Caco-2 (cell line): ENCODE results near the gene SV2C. TPM values are rescaled to one million over a fixed set of nuclear protein-coding genes. Genes with fewer than 3 reads are reported as not detected.

ENCODE experiments used
- BruUV-seq: library from RNA; stranded (reverse); fragments of 400-500 nt; replicated peaks from 2 replicates; lab custom pipeline; 2021; lab: Mats Ljungman, UMichigan
- CTCF ChIA-PET: fragments of 300-600 bp; sonication (Branson Sonifier 250); formaldehyde crosslinking; loops from one replicate; lab custom pipeline; 2022; ENCODE audit warnings: antibody characterized with exemption; lab: Charles Lee
- POLR2A ChIA-PET: fragments of 300-600 bp; sonication (Branson Sonifier 250); formaldehyde crosslinking; loops from one replicate; lab custom pipeline; 2022; ENCODE audit warnings: antibody characterized with exemption; lab: Charles Lee
- DNase-seq, 2 experiments: peaks; one replicate each; pipeline versions ENCODE4 v3.0.0 to v3.0.0-alpha.2; 2020 to 2022
- H3K27me3 ChIP-seq: replicated peaks from 2 replicates; pipeline ENCODE4 v1.6.0; 2011; ENCODE audit warnings: low read length; ENCODE audit not compliant: control insufficient read depth, insufficient read depth
- H3K36me3 ChIP-seq: 2 replicates; pipeline ENCODE4 v1.5.1; 2011; ENCODE audit warnings: low read length; ENCODE audit not compliant: control insufficient read depth, insufficient read depth
- H3K4me1 ChIP-seq: fragments of 250-450 bp; sonication (Bioruptor Pico); 2 replicates; pipeline ENCODE4 v1.5.1; 2020; ENCODE audit warnings: mild to moderate bottlenecking
- H3K4me3 ChIP-seq: 2 replicates; pipeline ENCODE4 v1.5.1; 2011; ENCODE audit warnings: low read depth, mild to moderate bottlenecking, control low read depth, low read length
- H3K9me3 ChIP-seq: fragments of 250-450 bp; sonication (Bioruptor Pico); 2 replicates; pipeline ENCODE4 v1.5.1; 2020; ENCODE audit warnings: mild to moderate bottlenecking, moderate library complexity
- H3K27ac Mint-ChIP-seq: one replicate; pipeline ENCODE4 v1.8.0; 2022; ENCODE audit warnings: mixed read lengths; ENCODE audit not compliant: unreplicated experiment
- H3K27me3 Mint-ChIP-seq: one replicate; pipeline ENCODE4 v1.8.0; 2022; ENCODE audit warnings: mixed read lengths; ENCODE audit not compliant: insufficient read depth, unreplicated experiment
- H3K36me3 Mint-ChIP-seq: one replicate; pipeline ENCODE4 v1.8.0; 2022; ENCODE audit warnings: mild to moderate bottlenecking, mixed read lengths; ENCODE audit not compliant: insufficient read depth, unreplicated experiment
- H3K4me1 Mint-ChIP-seq: one replicate; pipeline ENCODE4 v1.8.0; 2022; ENCODE audit warnings: low read depth, mixed read lengths; ENCODE audit not compliant: unreplicated experiment
- H3K4me3 Mint-ChIP-seq: one replicate; pipeline ENCODE4 v1.8.0; 2022; ENCODE audit warnings: mild to moderate bottlenecking, moderate library complexity, mixed read lengths; ENCODE audit not compliant: unreplicated experiment
- H3K9me3 Mint-ChIP-seq: one replicate; pipeline ENCODE4 v1.8.0; 2022; ENCODE audit warnings: mixed read lengths; ENCODE audit not compliant: unreplicated experiment
- intact Hi-C: fragments of 100-400 bp; cut with micrococcal nuclease; formaldehyde crosslinking; loops from one replicate; pipeline ENCODE4 v1.10.0; 2022; ENCODE audit not compliant: unreplicated experiment
- total RNA-seq: library from RNA; stranded (reverse); gene quantifications from 2 replicates; pipeline ENCODE4 v1.2.3, GENCODE V29; 2022
- TF ChIP-seq, protein P1 (sequence below), 2 experiments: fragments of 200-600 bp in 1 of 2; IDR thresholded peaks; 1 replicate in 1 of 2; 2 replicates in 1 of 2; pipeline versions ENCODE4 v1.5.1 to v1.8.0; 2011 to 2022; ENCODE audit warnings: antibody characterized with exemption in 1 of 2, control low read depth in 1 of 2, inconsistent platforms in 1 of 2, low read depth in 1 of 2, low read length in 1 of 2, mild to moderate bottlenecking in 1 of 2, moderate library complexity in 1 of 2; ENCODE audit not compliant: insufficient read depth in 1 of 2, severe bottlenecking in 1 of 2, unreplicated experiment in 1 of 2

The SV2C gene
- total RNA-seq, 1 experiment from 2014 or later = not detected

DNA sequence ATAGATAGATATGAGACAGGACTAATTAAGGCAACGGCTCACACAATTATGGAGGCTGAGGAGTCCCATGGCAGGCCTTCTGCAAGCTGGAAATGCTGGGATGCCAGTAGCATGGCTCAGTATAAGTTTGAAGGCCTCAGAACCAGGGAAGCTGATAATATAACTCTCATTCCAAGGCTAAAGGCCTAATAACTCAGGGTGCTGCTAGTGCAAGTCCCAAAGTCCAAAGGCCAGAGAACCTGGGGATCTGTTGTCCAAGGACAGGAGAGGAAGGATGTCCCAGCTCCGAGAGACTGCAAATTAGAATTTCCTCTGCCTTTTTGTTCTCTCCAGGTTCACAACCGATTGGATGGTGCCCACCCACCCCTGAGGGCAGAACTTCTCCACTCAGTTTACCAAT is 114.5 kb downstream of the SV2C start:
- Histone ChIP-seq H3K27me3 (no peaks in the 10 kb centered on the region), H3K4me3 (no peak overlapping the region), H3K4me1 (no peaks in the 10 kb centered on the region), H3K9me3 (no peaks in the 10 kb centered on the region), H3K36me3 (no peaks in the 10 kb centered on the region)
- Mint-ChIP-seq H3K4me3 (no peak overlapping the region), H3K36me3 (no peaks in the 10 kb centered on the region), H3K4me1 (no peaks in the 10 kb centered on the region), H3K27ac (no peak overlapping the region), H3K9me3 (no peaks in the 10 kb centered on the region), H3K27me3 (peaks cover 16% of the 10 kb centered on the region)
- TF ChIP-seq, protein P1, sequence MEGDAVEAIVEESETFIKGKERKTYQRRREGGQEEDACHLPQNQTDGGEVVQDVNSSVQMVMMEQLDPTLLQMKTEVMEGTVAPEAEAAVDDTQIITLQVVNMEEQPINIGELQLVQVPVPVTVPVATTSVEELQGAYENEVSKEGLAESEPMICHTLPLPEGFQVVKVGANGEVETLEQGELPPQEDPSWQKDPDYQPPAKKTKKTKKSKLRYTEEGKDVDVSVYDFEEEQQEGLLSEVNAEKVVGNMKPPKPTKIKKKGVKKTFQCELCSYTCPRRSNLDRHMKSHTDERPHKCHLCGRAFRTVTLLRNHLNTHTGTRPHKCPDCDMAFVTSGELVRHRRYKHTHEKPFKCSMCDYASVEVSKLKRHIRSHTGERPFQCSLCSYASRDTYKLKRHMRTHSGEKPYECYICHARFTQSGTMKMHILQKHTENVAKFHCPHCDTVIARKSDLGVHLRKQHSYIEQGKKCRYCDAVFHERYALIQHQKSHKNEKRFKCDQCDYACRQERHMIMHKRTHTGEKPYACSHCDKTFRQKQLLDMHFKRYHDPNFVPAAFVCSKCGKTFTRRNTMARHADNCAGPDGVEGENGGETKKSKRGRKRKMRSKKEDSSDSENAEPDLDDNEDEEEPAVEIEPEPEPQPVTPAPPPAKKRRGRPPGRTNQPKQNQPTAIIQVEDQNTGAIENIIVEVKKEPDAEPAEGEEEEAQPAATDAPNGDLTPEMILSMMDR (IDR thresholded peaks at IDR 0.05; ENCODE audit: insufficient read depth in 1 of 2, low read depth in 1 of 2, low read length in 1 of 2, severe bottlenecking in 1 of 2, unreplicated experiment in 1 of 2) = no peak
- no TSS peak for BruUV-seq
- no peak for DNase-seq
- intact Hi-C loops = no loop called here
- CTCF ChIA-PET = no interaction called here
- POLR2A ChIA-PET = no interaction called here

DNA sequence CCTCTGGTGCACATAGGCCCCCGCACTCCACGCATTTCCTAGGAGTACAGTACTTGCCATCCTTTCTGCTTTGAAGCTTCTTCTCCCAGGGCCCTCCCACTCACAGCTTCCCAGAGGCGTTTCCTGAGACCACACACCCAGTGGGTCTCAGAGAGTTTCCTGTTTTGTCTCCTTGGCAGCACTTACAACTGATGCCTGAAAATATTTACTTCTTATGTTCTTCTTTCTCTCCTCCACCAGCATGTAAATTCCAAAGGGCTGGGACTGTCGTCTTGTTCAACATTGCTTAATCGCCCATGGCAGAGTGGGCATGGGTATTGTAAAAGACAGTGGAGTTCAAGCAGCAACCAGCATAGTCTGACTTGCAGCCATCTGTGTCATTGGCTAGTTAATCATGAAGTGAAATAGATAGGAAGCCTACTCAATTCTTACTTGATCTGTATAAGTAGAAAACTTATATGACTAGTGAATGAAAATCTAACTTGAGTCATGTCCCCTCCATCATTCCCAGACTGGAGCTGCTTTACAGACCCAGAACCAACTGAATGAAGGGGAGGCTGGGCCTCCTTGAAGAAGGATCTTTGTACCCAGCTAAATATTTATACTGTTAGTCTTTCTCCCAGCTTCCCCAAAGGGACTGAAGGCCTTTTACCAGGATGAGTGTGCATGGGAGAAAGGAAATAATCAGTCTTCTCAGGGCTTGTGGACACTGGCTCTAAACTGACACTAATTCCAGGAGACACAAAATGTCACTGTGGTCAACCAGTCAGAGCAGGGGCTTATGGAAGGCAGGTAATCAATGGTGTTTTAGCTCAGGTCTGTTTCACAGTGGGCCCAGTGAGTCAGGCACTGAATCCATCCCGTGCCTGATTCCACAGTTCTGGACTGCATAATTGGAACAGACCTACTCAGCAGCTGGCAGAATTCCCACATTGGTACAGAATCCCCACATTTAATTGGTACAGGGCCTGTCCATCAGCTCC is 116.4 kb downstream of the SV2C start:
- Mint-ChIP-seq H3K9me3 (no peaks in the 10 kb centered on the region), H3K4me3 (no peak overlapping the region), H3K27me3 (peaks cover 19% of the 10 kb centered on the region), H3K4me1 (no peaks in the 10 kb centered on the region), H3K27ac (no peak overlapping the region), H3K36me3 (no peaks in the 10 kb centered on the region)
- ChIA-PET POLR2A (no interaction called here), CTCF (no interaction called here)
- Histone ChIP-seq H3K36me3 (no peaks in the 10 kb centered on the region), H3K4me1 (no peaks in the 10 kb centered on the region), H3K27me3 (no peaks in the 10 kb centered on the region), H3K4me3 (no peak overlapping the region), H3K9me3 (no peaks in the 10 kb centered on the region)
- TF ChIP-seq, protein P1 (IDR thresholded peaks at IDR 0.05; ENCODE audit: insufficient read depth in 1 of 2, low read depth in 1 of 2, low read length in 1 of 2, severe bottlenecking in 1 of 2, unreplicated experiment in 1 of 2) = no peak
- intact Hi-C loops = no loop called here
- no TSS peak for BruUV-seq
- DNase-seq = no peak

DNA sequence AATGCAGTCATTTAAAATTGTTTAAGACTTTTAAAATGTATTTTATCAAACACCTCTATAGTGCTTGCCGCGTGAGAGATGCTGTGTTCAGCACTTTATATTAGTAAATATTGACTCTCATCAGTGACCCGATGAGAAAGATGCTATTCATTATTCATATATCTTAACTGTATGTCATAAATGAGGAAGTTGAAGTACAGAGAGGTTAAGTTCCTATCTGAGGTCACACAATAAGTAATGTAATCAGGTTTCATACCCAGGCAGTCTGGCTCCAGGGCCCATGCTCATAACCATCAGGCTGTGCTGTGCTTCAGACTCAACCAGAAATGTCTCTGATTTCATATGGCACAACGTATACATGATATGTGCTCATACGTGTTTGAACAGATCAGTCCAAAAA is 119.0 kb downstream of the SV2C start:
- TF ChIP-seq, protein P1 (IDR thresholded peaks at IDR 0.05; ENCODE audit: insufficient read depth in 1 of 2, low read depth in 1 of 2, low read length in 1 of 2, severe bottlenecking in 1 of 2, unreplicated experiment in 1 of 2) = no peak
- H3K27me3 Mint-ChIP-seq = peaks cover 7% of the 10 kb centered on the region
- no peak overlapping the region for H3K4me3 ChIP-seq
- no peak overlapping the region for H3K27ac Mint-ChIP-seq
- H3K27me3 ChIP-seq = no peaks in the 10 kb centered on the region
- no peaks in the 10 kb centered on the region for H3K9me3 Mint-ChIP-seq
- H3K36me3 Mint-ChIP-seq = no peaks in the 10 kb centered on the region
- no peaks in the 10 kb centered on the region for H3K36me3 ChIP-seq
- BruUV-seq = no TSS peak
- H3K4me1 Mint-ChIP-seq = no peaks in the 10 kb centered on the region
- CTCF ChIA-PET = no interaction called here
- intact Hi-C loops = no loop called here
- no peaks in the 10 kb centered on the region for H3K4me1 ChIP-seq
- no peaks in the 10 kb centered on the region for H3K9me3 ChIP-seq
- H3K4me3 Mint-ChIP-seq = no peak overlapping the region
- no peak for DNase-seq
- POLR2A ChIA-PET = no interaction called here
